ENCODE data around the gene DDX42. TPM values are rescaled to one million over a fixed set of nuclear protein-coding genes. Genes with fewer than 3 reads are reported as not detected.
A peak's percentile ranks its signal among the peaks of the same experiment; 100 is the strongest.

The DDX42 gene
- total RNA-seq, 1 donor from 2014 or later, result 125 TPM

- H2AFZ ChIP-seq (ENCODE audit: low read depth, low read length), result peak overlapping the region; percentile 100
- no peaks in the 10 kb centered on the region for H3K36me3 ChIP-seq (ENCODE audit: insufficient read depth, low read length)
- Mint-ChIP-seq H3K27me3 (ENCODE audit: low read depth, unreplicated experiment) (peaks cover 8% of the 10 kb centered on the region), H3K4me3 (ENCODE audit: unreplicated experiment) (peak overlapping the region; percentile 62), H3K4me1 (ENCODE audit: low read depth, unreplicated experiment) (no peaks in the 10 kb centered on the region), H3K36me3 (ENCODE audit: low read depth, unreplicated experiment) (no peaks in the 10 kb centered on the region), H3K27ac (ENCODE audit: unreplicated experiment) (peak overlapping the region; percentile 35), H3K9me3 (ENCODE audit: unreplicated experiment) (peaks cover 12% of the 10 kb centered on the region)
- H3K4me1 ChIP-seq (ENCODE audit: insufficient read depth, low read length), result peaks cover 3% of the 10 kb centered on the region
- H3K9me3 ChIP-seq (ENCODE audit: insufficient read depth, low read depth, low read length), result no peaks in the 10 kb centered on the region
- peak overlapping the region; percentile 38 for H3K4me3 ChIP-seq (ENCODE audit: insufficient read depth, low read depth, low read length)
- peak; percentile 72 for DNase-seq (ENCODE audit: low read depth)
- peak overlapping the region; percentile 82 for H3K4me2 ChIP-seq (ENCODE audit: low read length)
- H3K27me3 ChIP-seq (ENCODE audit: insufficient read depth, low read length), result peaks cover 10% of the 10 kb centered on the region
- no peak for TF ChIP-seq EZH2 (IDR thresholded peaks at IDR 0.05; ENCODE audit: insufficient read depth, low read length)
- TF ChIP-seq, protein P1, sequence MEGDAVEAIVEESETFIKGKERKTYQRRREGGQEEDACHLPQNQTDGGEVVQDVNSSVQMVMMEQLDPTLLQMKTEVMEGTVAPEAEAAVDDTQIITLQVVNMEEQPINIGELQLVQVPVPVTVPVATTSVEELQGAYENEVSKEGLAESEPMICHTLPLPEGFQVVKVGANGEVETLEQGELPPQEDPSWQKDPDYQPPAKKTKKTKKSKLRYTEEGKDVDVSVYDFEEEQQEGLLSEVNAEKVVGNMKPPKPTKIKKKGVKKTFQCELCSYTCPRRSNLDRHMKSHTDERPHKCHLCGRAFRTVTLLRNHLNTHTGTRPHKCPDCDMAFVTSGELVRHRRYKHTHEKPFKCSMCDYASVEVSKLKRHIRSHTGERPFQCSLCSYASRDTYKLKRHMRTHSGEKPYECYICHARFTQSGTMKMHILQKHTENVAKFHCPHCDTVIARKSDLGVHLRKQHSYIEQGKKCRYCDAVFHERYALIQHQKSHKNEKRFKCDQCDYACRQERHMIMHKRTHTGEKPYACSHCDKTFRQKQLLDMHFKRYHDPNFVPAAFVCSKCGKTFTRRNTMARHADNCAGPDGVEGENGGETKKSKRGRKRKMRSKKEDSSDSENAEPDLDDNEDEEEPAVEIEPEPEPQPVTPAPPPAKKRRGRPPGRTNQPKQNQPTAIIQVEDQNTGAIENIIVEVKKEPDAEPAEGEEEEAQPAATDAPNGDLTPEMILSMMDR (IDR thresholded peaks at IDR 0.05; ENCODE audit: insufficient read depth, low read depth, low read length), result peak; percentile 36
- peak overlapping the region; percentile 76 for H3K9ac ChIP-seq (ENCODE audit: low read length)
- H3K27ac ChIP-seq (ENCODE audit: low read depth, low read length), result peak overlapping the region; percentile 24
- no peak for FAIRE-seq
- H4K20me1 ChIP-seq (ENCODE audit: insufficient read depth, low read length), result no peaks in the 10 kb centered on the region
- H3K79me2 ChIP-seq (ENCODE audit: insufficient read depth, low read length), result no peaks in the 10 kb centered on the region
These were observed 75.1 kb downstream of the DDX42 start for GRCh38 chr17:63848834-63849689.

GRCh38 chr17:63850401-63850800 lies 76.4 kb downstream of the DDX42 start:
- H3K36me3 ChIP-seq (ENCODE audit: insufficient read depth, low read length), result no peaks in the 10 kb centered on the region
- no peak overlapping the region for H2AFZ ChIP-seq (ENCODE audit: low read depth, low read length)
- peaks cover 14% of the 10 kb centered on the region for H3K27me3 ChIP-seq (ENCODE audit: insufficient read depth, low read length)
- Mint-ChIP-seq H3K27me3 (ENCODE audit: low read depth, unreplicated experiment) (peaks cover 10% of the 10 kb centered on the region), H3K27ac (ENCODE audit: unreplicated experiment) (no peak overlapping the region), H3K4me1 (ENCODE audit: low read depth, unreplicated experiment) (no peaks in the 10 kb centered on the region), H3K36me3 (ENCODE audit: low read depth, unreplicated experiment) (no peaks in the 10 kb centered on the region), H3K9me3 (ENCODE audit: unreplicated experiment) (peaks cover 12% of the 10 kb centered on the region), H3K4me3 (ENCODE audit: unreplicated experiment) (no peak overlapping the region)
- H3K4me1 ChIP-seq (ENCODE audit: insufficient read depth, low read length), result peaks cover 3% of the 10 kb centered on the region
- H3K4me2 ChIP-seq (ENCODE audit: low read length), result no peak overlapping the region
- TF ChIP-seq EZH2 (IDR thresholded peaks at IDR 0.05; ENCODE audit: insufficient read depth, low read length), result no peak
- TF ChIP-seq, protein P1 (IDR thresholded peaks at IDR 0.05; ENCODE audit: insufficient read depth, low read depth, low read length), result no peak
- no peak for FAIRE-seq
- H3K27ac ChIP-seq (ENCODE audit: low read depth, low read length), result no peak overlapping the region
- H3K79me2 ChIP-seq (ENCODE audit: insufficient read depth, low read length), result no peaks in the 10 kb centered on the region
- H3K4me3 ChIP-seq (ENCODE audit: insufficient read depth, low read depth, low read length), result no peak overlapping the region
- H3K9ac ChIP-seq (ENCODE audit: low read length), result no peak overlapping the region
- DNase-seq (ENCODE audit: low read depth), result no peak
- H4K20me1 ChIP-seq (ENCODE audit: insufficient read depth, low read length), result no peaks in the 10 kb centered on the region
- H3K9me3 ChIP-seq (ENCODE audit: insufficient read depth, low read depth, low read length), result no peaks in the 10 kb centered on the region

GRCh38 chr17:63853260-63853659 lies 79.3 kb downstream of the DDX42 start:
- no peak overlapping the region for H3K9ac ChIP-seq (ENCODE audit: low read length)
- Mint-ChIP-seq H3K27ac (ENCODE audit: unreplicated experiment) (no peak overlapping the region), H3K4me3 (ENCODE audit: unreplicated experiment) (no peak overlapping the region), H3K36me3 (ENCODE audit: low read depth, unreplicated experiment) (no peaks in the 10 kb centered on the region), H3K9me3 (ENCODE audit: unreplicated experiment) (peaks cover 7% of the 10 kb centered on the region), H3K4me1 (ENCODE audit: low read depth, unreplicated experiment) (no peaks in the 10 kb centered on the region), H3K27me3 (ENCODE audit: low read depth, unreplicated experiment) (peaks cover 17% of the 10 kb centered on the region)
- no peaks in the 10 kb centered on the region for H3K36me3 ChIP-seq (ENCODE audit: insufficient read depth, low read length)
- no peak overlapping the region for H3K4me2 ChIP-seq (ENCODE audit: low read length)
- H3K79me2 ChIP-seq (ENCODE audit: insufficient read depth, low read length), result no peaks in the 10 kb centered on the region
- H3K4me3 ChIP-seq (ENCODE audit: insufficient read depth, low read depth, low read length), result no peak overlapping the region
- peaks cover 14% of the 10 kb centered on the region for H3K27me3 ChIP-seq (ENCODE audit: insufficient read depth, low read length)
- DNase-seq (ENCODE audit: low read depth) (no peak), FAIRE-seq (no peak)
- no peaks in the 10 kb centered on the region for H3K9me3 ChIP-seq (ENCODE audit: insufficient read depth, low read depth, low read length)
- peaks cover 3% of the 10 kb centered on the region for H3K4me1 ChIP-seq (ENCODE audit: insufficient read depth, low read length)
- no peak overlapping the region for H2AFZ ChIP-seq (ENCODE audit: low read depth, low read length)
- no peaks in the 10 kb centered on the region for H4K20me1 ChIP-seq (ENCODE audit: insufficient read depth, low read length)
- TF ChIP-seq, protein P1 (IDR thresholded peaks at IDR 0.05; ENCODE audit: insufficient read depth, low read depth, low read length), result no peak
- no peak for TF ChIP-seq EZH2 (IDR thresholded peaks at IDR 0.05; ENCODE audit: insufficient read depth, low read length)
- H3K27ac ChIP-seq (ENCODE audit: low read depth, low read length), result no peak overlapping the region
